ENCODE results near the gene USH1G.

The USH1G gene

GRCh38 chr17:74924250-74924948 is 1.3 kb upstream of the USH1G start, which contains the start of gene OTOP2:
TSS of gene OTOP2 (plus strand) at chr17:74924273. CDS start at chr17:74924633, 360 bp downstream.
- peak within 1 kb of the TSS; percentile 64 for H3K4me3 Mint-ChIP-seq
- no peak for TF ChIP-seq CTCF (IDR thresholded peaks at IDR 0.05)
- H3K27me3 Mint-ChIP-seq (ENCODE audit: low read depth, poor library complexity) = peaks cover 86% of the 10 kb centered on the region
- no peaks in the 10 kb centered on the region for H3K9me3 Mint-ChIP-seq
- peaks cover 31% of the 10 kb centered on the region for H3K4me1 Mint-ChIP-seq
- H3K27ac Mint-ChIP-seq = no peak within 1 kb of the TSS
- DNase-seq = peak; percentile 47
- H3K36me3 Mint-ChIP-seq (ENCODE audit: low read depth) = no peaks in the 10 kb centered on the region

GRCh38 chr17:74923538-74924249 is 639 bp upstream of the USH1G start:
- peak overlapping the region; percentile 64 for H3K4me3 Mint-ChIP-seq
- H3K4me1 Mint-ChIP-seq = peaks cover 31% of the 10 kb centered on the region
- H3K27ac Mint-ChIP-seq = no peak overlapping the region
- no peaks in the 10 kb centered on the region for H3K9me3 Mint-ChIP-seq
- H3K36me3 Mint-ChIP-seq (ENCODE audit: low read depth) = no peaks in the 10 kb centered on the region
- peak; percentile 87 for DNase-seq
- peak; percentile 92 for TF ChIP-seq CTCF (IDR thresholded peaks at IDR 0.05)
- H3K27me3 Mint-ChIP-seq (ENCODE audit: low read depth, poor library complexity) = peaks cover 79% of the 10 kb centered on the region

GRCh38 chr17:74922172-74922571 is 883 bp downstream of the USH1G start:
- TF ChIP-seq CTCF (IDR thresholded peaks at IDR 0.05) = no peak
- H3K27me3 Mint-ChIP-seq (ENCODE audit: low read depth, poor library complexity) = peaks cover 68% of the 10 kb centered on the region
- no peak overlapping the region for H3K27ac Mint-ChIP-seq
- no peaks in the 10 kb centered on the region for H3K36me3 Mint-ChIP-seq (ENCODE audit: low read depth)
- peak; percentile 39 for DNase-seq
- peak overlapping the region; percentile 72 for H3K4me3 Mint-ChIP-seq
- H3K9me3 Mint-ChIP-seq = no peaks in the 10 kb centered on the region
- H3K4me1 Mint-ChIP-seq = peaks cover 31% of the 10 kb centered on the region

GRCh38 chr17:74921769-74922168 is 1.3 kb downstream of the USH1G start:
- Mint-ChIP-seq H3K4me3 (peak overlapping the region; percentile 44), H3K36me3 (ENCODE audit: low read depth) (no peaks in the 10 kb centered on the region), H3K27ac (no peak overlapping the region), H3K9me3 (no peaks in the 10 kb centered on the region), H3K4me1 (peaks cover 31% of the 10 kb centered on the region), H3K27me3 (ENCODE audit: low read depth, poor library complexity) (peaks cover 67% of the 10 kb centered on the region)
- TF ChIP-seq CTCF (IDR thresholded peaks at IDR 0.05) = no peak
- DNase-seq = no peak

- Mint-ChIP-seq H3K36me3 (ENCODE audit: low read depth) (no peaks in the 10 kb centered on the region), H3K27ac (no peak overlapping the region), H3K27me3 (ENCODE audit: low read depth, poor library complexity) (peaks cover 65% of the 10 kb centered on the region), H3K9me3 (no peaks in the 10 kb centered on the region), H3K4me3 (peak overlapping the region; percentile 59), H3K4me1 (peaks cover 31% of the 10 kb centered on the region)
- peak; percentile 30 for DNase-seq
- no peak for TF ChIP-seq CTCF (IDR thresholded peaks at IDR 0.05)
These were observed 1.9 kb downstream of the USH1G start for GRCh38 chr17:74921026-74921681.
